ENCODE data around the gene CCDC27.
"Not testable (repeated sequence)": the region's sequence is repeated elsewhere in the genome, so short reads cannot be mapped to it uniquely, and the experiment has no call there.

The CCDC27 gene

DNA sequence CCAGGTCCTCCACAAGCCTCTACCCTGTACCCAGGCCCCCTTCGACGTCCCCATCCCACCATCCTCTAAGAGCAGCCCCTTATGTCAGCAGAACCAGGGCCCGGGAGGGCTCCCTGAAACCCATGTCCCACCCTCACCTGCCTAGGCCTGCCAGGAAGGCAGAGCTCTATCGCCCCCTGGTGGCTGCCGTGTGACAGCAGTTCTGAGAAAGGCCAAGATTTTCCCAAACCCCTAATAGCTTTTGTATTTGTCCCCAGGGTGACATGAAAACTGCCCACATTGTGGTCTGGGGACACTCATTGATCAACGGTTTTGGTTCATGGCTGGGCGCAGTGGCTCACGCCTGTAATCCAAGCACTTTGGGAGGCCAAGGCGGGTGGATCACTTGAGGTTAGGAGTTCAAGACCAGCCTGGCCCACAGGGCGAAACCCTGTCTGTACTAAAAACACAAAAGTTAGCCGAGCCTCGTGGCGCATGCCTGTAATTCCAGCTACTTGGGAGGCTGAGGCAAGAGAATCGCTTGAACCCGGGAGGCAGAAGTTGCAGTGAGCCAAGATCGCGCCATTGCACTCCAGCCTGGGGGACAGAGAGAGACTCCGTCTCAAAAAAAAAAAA lies 27.7 kb upstream of the CCDC27 start:
- TF ChIP-seq, protein P1, sequence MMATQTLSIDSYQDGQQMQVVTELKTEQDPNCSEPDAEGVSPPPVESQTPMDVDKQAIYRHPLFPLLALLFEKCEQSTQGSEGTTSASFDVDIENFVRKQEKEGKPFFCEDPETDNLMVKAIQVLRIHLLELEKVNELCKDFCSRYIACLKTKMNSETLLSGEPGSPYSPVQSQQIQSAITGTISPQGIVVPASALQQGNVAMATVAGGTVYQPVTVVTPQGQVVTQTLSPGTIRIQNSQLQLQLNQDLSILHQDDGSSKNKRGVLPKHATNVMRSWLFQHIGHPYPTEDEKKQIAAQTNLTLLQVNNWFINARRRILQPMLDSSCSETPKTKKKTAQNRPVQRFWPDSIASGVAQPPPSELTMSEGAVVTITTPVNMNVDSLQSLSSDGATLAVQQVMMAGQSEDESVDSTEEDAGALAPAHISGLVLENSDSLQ (IDR thresholded peaks at IDR 0.05): peak; percentile 10; the same call in 1 of the 2 replicates
- CTCF ChIA-PET: interaction anchor here (0.6 to 1.7 kb wide), 9 partner anchors 10 to 106 kb away, joined by 3 to 11 read pairs (median 3); no protein-coding TSS in a partner anchor
- peak; percentile 80 for DNase-seq (ENCODE audit: extremely low spot score)
- POLR2A ChIA-PET: not testable (repeated sequence)

- no peak for DNase-seq (ENCODE audit: extremely low spot score)
- POLR2A ChIA-PET: no interaction called here
- TF ChIP-seq, protein P1 (IDR thresholded peaks at IDR 0.05): no peak
- no peak for TF ChIP-seq TARDBP (IDR thresholded peaks at IDR 0.05)
- TF ChIP-seq HDGF (IDR thresholded peaks at IDR 0.05; ENCODE audit: borderline replicate concordance): no peak
- no peak for TF ChIP-seq BHLHE40 (IDR thresholded peaks at IDR 0.05; ENCODE audit: borderline replicate concordance)
- TF ChIP-seq CTBP1 (IDR thresholded peaks at IDR 0.05; ENCODE audit: borderline replicate concordance): no peak
- TF ChIP-seq LEF1 (IDR thresholded peaks at IDR 0.05; ENCODE audit: borderline replicate concordance): no peak
- TF ChIP-seq L3MBTL2 (conservative IDR thresholded peaks at IDR 0.05): no peak
- no peak for TF ChIP-seq ELF4 (IDR thresholded peaks at IDR 0.05)
- no peak for TF ChIP-seq FOXM1 (IDR thresholded peaks at IDR 0.05; ENCODE audit: borderline replicate concordance)
- CTCF ChIA-PET: interaction anchor here (1.7 kb wide), 1 partner anchor 106 kb away, joined by 8 read pairs; no protein-coding TSS in a partner anchor
Measured at GRCh38 chr1:3725366-3725765, 26.9 kb upstream of the CCDC27 start.

- TF ChIP-seq FOXA1 (IDR thresholded peaks at IDR 0.05): no peak
- no peak for TF ChIP-seq FOXM1 (IDR thresholded peaks at IDR 0.05; ENCODE audit: borderline replicate concordance)
- TF ChIP-seq, protein P1 (IDR thresholded peaks at IDR 0.05): no peak
- TF ChIP-seq SUZ12 (IDR thresholded peaks at IDR 0.05): no peak
- TF ChIP-seq ZNF384 (IDR thresholded peaks at IDR 0.05): no peak
- TF ChIP-seq BHLHE40 (IDR thresholded peaks at IDR 0.05; ENCODE audit: borderline replicate concordance): no peak
- ChIA-PET POLR2A (no interaction called here), CTCF (no interaction called here)
- DNase-seq (ENCODE audit: extremely low spot score): peak; percentile 53
Measured at GRCh38 chr1:3727042-3727824, 25.0 kb upstream of the CCDC27 start.

DNA sequence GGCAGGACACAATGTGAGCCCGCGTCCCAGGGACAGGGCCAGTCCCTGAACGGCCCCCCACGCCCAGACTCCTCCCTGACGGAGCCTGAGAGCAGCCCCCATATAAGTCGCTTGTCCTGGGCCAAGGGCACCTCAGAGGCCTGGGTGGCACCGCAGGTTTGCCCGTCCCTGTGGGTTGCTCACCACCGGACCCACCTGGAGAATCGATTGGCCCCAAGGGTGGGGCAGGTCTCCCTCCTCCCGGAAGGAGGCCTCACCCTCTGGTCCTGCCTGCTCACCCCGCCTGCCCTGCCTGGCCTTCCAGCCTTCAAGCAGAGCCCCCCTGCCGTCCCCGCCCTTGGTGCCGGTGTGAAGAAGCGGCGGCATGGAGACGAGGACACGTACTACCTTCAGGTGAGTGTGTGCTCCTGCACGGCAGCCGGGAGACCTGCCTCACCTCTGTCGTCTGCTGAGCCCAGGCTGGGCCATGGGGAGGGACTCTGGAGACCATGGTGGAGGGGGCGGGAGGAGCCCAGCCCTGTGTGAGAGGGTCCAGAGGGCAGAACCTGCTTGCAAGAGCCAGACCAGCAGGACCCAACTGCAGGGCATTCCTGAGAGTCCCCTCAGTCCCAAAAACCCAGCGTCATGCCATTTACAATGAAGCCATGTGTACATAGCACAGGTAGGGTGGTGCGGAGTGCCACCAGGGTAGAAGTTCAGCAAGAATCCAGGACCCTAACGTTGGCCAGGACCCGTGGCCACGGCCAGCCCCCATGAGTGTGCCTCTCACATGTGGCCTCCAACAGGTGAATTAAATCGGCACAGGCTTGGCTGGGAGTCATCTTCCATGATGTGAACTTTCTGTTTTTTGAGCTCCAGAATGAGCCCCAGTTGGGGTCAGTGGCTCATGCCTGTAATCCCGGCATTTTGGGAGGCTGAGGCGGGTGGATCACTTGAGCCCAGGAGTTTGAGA lies 24.1 kb upstream of the CCDC27 start:
- no peak for DNase-seq (ENCODE audit: extremely low spot score)
- ChIA-PET CTCF (no interaction called here), POLR2A (interaction anchor here (0.6 kb wide), 1 partner anchor 44 kb away, joined by 3 read pairs; no protein-coding TSS in a partner anchor)

More for the DNA sequence above, 24.1 kb upstream of the CCDC27 start:
- TF ChIP-seq, protein P1 (IDR thresholded peaks at IDR 0.05): no peak
- TF ChIP-seq CTBP1 (IDR thresholded peaks at IDR 0.05; ENCODE audit: borderline replicate concordance) (no peak), FOXK2 (IDR thresholded peaks at IDR 0.05) (no peak), SUZ12 (IDR thresholded peaks at IDR 0.05) (no peak), FOXM1 (IDR thresholded peaks at IDR 0.05; ENCODE audit: borderline replicate concordance) (no peak), BHLHE40 (IDR thresholded peaks at IDR 0.05; ENCODE audit: borderline replicate concordance) (no peak), SP1 (IDR thresholded peaks at IDR 0.05) (no peak), L3MBTL2 (conservative IDR thresholded peaks at IDR 0.05) (no peak), NFRKB (IDR thresholded peaks at IDR 0.05) (no peak), ZNF384 (IDR thresholded peaks at IDR 0.05) (no peak), ELF4 (IDR thresholded peaks at IDR 0.05) (no peak), FOXA1 (IDR thresholded peaks at IDR 0.05) (no peak), HDGF (IDR thresholded peaks at IDR 0.05; ENCODE audit: borderline replicate concordance) (no peak), ARNT (IDR thresholded peaks at IDR 0.05) (no peak), TARDBP (IDR thresholded peaks at IDR 0.05) (no peak), LEF1 (IDR thresholded peaks at IDR 0.05; ENCODE audit: borderline replicate concordance) (no peak)
